Stimulated activated naive CD8-positive, alpha-beta T cell treated with anti-CD3 and anti-CD28 coated beads, Interleukin-15, amount 100 ng/mL, for 72 hours (primary cell): ENCODE data around the gene SLC16A1.

Experiments
- ATAC-seq: fragments of 150-1000 bp; cut with Tn5 transposase; 2 replicates; pipeline ENCODE4 v1.10.0; 2021; ENCODE audit warnings: mild to moderate bottlenecking, moderate library complexity
- DNase-seq, 2 donors: peaks; one replicate each; pipeline ENCODE4 v3.0.0; 2021 to 2022
- H3K27ac Mint-ChIP-seq, 2 donors: one replicate each; pipeline ENCODE4 v1.8.0; 2022; ENCODE audit warnings: mild to moderate bottlenecking in 2 of 2, mixed read lengths in 2 of 2, moderate library complexity in 2 of 2
- H3K27me3 Mint-ChIP-seq: one replicate; pipeline ENCODE4 v1.8.0; 2022; ENCODE audit warnings: mixed read lengths
- H3K4me1 Mint-ChIP-seq: one replicate; pipeline ENCODE4 v1.8.0; 2022; ENCODE audit warnings: mild to moderate bottlenecking, mixed read lengths
- H3K4me3 Mint-ChIP-seq, 2 donors: one replicate each; pipeline ENCODE4 v1.8.0; 2022; ENCODE audit warnings: mild to moderate bottlenecking in 2 of 2, mixed read lengths in 2 of 2, moderate library complexity in 1 of 2
- H3K9me3 Mint-ChIP-seq, 2 donors: one replicate each; pipeline ENCODE4 v1.8.0; 2022; ENCODE audit warnings: mixed read lengths in 2 of 2

Gene SLC16A1

GRCh38 chr1:112866151-112866550 lies 89.8 kb downstream of the SLC16A1 start:
- DNase-seq (no peak), ATAC-seq (no peak)
- Mint-ChIP-seq H3K27me3 (no peaks in the 10 kb centered on the region), H3K4me3 (no peak overlapping the region), H3K27ac (no peak overlapping the region), H3K9me3 (no peaks in the 10 kb centered on the region), H3K4me1 (peaks cover 12% of the 10 kb centered on the region)

GRCh38 chr1:112862753-112863426 lies 93.1 kb downstream of the SLC16A1 start:
- Mint-ChIP-seq H3K27ac (peak overlapping the region in 1 of 2 donors; percentile 82), H3K9me3 (no peaks in the 10 kb centered on the region), H3K4me3 (no peak overlapping the region), H3K4me1 (peaks cover 6% of the 10 kb centered on the region), H3K27me3 (no peaks in the 10 kb centered on the region)
- DNase-seq (no peak), ATAC-seq (no peak)
